Ishikawa (cell line): Measurements from ENCODE around the gene PEA15.

Experiments used
- CEBPB ChIP-seq: IDR thresholded peaks from 2 replicates; pipeline ENCODE4 v1.6.1; 2012
- CREB1 ChIP-seq: IDR thresholded peaks from 2 replicates; pipeline ENCODE4 v1.6.1; 2012; ENCODE audit warnings: low read depth
- EGR1 ChIP-seq: IDR thresholded peaks from 2 replicates; pipeline ENCODE4 v1.6.1; 2012
- EP300 ChIP-seq: IDR thresholded peaks from 2 replicates; pipeline ENCODE4 v1.6.1; 2012; ENCODE audit warnings: borderline replicate concordance
- FOXM1 ChIP-seq: IDR thresholded peaks from 2 replicates; pipeline ENCODE4 v1.6.1; 2012; ENCODE audit warnings: low read depth, borderline replicate concordance
- NFIC ChIP-seq: IDR thresholded peaks from 2 replicates; pipeline ENCODE4 v1.6.1; 2012
- RAD21 ChIP-seq: IDR thresholded peaks from 2 replicates; pipeline ENCODE4 v1.6.1; 2012; ENCODE audit warnings: low read depth
- TAF1 ChIP-seq: IDR thresholded peaks from 2 replicates; pipeline ENCODE4 v1.6.1; 2012; ENCODE audit warnings: low read depth, mild to moderate bottlenecking
- TCF12 ChIP-seq: IDR thresholded peaks from 2 replicates; pipeline ENCODE4 v1.6.1; 2012; ENCODE audit warnings: low read depth
- YY1 ChIP-seq: IDR thresholded peaks from 2 replicates; pipeline ENCODE4 v1.6.1; 2012; ENCODE audit warnings: low read depth
- ZBTB7A ChIP-seq: IDR thresholded peaks from 2 replicates; pipeline ENCODE4 v1.6.1; 2012; ENCODE audit warnings: low read depth
- TF ChIP-seq, protein P1 (sequence below): IDR thresholded peaks from 2 replicates; pipeline ENCODE4 v1.6.1; 2012; ENCODE audit warnings: low read depth, mild to moderate bottlenecking
- TF ChIP-seq, protein P2 (sequence below): IDR thresholded peaks from 2 replicates; pipeline ENCODE4 v1.6.1; 2012

DNA sequence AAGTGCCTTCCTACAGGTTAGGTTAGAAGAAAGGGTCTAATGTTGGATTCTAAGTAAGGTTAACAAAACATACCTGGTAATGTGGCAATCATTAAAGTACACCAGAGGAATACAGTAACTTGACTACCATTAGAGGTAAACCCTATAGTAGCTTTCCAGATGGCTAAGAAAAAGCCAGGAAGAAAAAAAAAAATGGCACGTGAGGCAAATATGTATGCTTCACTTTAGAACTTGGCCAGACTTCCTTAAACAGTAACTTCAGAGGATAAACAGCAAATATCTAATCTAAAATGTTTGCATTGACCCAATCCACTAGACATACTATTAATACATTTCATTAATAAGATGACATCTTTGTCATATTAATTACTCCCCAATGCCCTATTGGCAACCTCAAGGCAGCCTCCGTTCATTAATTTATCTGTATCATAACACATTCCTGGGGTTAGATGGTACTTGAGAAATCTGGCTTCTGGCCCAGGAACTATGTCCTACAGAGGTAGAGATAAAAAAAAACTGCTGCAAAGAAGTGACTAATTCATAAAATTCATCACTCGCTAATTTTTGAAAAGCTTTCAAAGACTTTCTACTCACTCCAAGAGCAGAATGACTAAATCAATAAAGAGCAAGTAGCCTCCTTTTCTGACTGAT is 51.3 kb downstream of the PEA15 start:
- TF ChIP-seq CREB1 (no peak), NFIC (no peak), FOXM1 (no peak), EP300 (no peak), TCF12 (no peak), CEBPB (no peak), EGR1 (no peak), TAF1 (no peak), YY1 (no peak), RAD21 (no peak), ZBTB7A (no peak)
- TF ChIP-seq, protein P1, sequence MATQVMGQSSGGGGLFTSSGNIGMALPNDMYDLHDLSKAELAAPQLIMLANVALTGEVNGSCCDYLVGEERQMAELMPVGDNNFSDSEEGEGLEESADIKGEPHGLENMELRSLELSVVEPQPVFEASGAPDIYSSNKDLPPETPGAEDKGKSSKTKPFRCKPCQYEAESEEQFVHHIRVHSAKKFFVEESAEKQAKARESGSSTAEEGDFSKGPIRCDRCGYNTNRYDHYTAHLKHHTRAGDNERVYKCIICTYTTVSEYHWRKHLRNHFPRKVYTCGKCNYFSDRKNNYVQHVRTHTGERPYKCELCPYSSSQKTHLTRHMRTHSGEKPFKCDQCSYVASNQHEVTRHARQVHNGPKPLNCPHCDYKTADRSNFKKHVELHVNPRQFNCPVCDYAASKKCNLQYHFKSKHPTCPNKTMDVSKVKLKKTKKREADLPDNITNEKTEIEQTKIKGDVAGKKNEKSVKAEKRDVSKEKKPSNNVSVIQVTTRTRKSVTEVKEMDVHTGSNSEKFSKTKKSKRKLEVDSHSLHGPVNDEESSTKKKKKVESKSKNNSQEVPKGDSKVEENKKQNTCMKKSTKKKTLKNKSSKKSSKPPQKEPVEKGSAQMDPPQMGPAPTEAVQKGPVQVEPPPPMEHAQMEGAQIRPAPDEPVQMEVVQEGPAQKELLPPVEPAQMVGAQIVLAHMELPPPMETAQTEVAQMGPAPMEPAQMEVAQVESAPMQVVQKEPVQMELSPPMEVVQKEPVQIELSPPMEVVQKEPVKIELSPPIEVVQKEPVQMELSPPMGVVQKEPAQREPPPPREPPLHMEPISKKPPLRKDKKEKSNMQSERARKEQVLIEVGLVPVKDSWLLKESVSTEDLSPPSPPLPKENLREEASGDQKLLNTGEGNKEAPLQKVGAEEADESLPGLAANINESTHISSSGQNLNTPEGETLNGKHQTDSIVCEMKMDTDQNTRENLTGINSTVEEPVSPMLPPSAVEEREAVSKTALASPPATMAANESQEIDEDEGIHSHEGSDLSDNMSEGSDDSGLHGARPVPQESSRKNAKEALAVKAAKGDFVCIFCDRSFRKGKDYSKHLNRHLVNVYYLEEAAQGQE, result no peak
- TF ChIP-seq, protein P2, sequence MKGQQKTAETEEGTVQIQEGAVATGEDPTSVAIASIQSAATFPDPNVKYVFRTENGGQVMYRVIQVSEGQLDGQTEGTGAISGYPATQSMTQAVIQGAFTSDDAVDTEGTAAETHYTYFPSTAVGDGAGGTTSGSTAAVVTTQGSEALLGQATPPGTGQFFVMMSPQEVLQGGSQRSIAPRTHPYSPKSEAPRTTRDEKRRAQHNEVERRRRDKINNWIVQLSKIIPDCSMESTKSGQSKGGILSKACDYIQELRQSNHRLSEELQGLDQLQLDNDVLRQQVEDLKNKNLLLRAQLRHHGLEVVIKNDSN, result no peak
